ENCODE measurements around the gene ENHO.
"Not testable (repeated sequence)": the region's sequence is repeated elsewhere in the genome, so short reads cannot be mapped to it uniquely, and the experiment has no call there.

ENHO gene

DNA sequence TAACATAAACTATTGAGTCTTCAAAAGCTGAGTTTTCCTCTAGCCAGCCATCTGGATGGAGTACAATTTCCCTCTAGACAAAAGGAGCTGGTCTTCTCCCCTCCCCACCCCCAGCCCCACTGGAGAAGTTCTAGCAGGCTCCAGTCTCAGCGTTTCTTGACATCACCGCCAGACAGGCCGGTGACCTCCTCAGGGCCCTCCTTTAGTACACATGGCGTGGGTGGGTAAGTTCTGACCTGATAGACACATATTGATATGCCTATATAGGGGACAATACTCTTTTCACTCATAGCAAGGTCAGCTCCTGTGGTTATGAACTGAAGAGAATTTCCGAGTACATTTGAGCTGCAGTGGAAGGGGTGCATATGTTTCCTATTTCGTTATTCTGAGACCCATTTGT lies 37.0 kb downstream of the ENHO start:
- in situ Hi-C loops (cut with HindIII; ENCODE audit: low sequenced_read_pairs) = no loop called here

DNA sequence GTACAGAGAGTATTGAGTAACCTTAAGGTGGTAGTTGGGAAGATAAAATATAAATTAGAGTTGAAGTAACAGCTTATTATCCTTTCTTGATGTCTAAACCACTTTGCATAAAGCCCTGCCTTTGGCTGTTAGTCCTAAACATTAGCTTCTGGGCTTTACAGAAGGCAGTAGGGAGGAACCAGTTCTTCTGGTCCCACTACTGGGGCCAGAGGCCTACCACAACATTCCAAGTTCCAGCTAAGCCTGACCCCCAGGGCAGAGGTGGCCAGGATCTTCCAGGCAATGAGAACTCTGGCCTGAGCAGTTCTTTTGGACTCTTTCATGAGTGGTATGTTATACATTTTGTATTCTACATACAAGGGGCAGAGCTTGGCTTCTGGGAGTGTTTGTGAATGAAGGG lies 38.1 kb downstream of the ENHO start:
- in situ Hi-C loops (cut with HindIII; ENCODE audit: low sequenced_read_pairs) = no loop called here

DNA sequence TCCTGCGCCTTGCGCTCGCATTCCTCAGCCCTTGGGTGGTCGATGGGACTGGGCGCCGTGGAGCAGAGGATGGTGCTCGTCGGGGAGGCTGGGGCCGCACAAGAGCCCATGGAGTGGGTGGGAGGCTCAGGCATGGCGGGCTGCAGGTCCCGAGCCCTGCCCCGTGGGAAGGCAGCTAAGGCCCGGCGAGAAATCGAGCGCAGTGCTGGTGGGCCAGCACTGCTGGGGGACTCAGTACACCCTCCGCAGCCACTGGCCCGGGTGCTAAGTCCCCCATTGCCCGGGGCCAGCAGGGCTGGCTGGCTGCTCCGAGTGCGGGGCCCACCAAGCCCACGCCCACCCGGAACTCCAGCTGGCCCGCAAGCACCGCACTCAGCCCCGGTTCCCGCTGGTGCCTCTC lies 40.0 kb downstream of the ENHO start:
- in situ Hi-C loops (cut with HindIII; ENCODE audit: low sequenced_read_pairs) = not testable (repeated sequence)

DNA sequence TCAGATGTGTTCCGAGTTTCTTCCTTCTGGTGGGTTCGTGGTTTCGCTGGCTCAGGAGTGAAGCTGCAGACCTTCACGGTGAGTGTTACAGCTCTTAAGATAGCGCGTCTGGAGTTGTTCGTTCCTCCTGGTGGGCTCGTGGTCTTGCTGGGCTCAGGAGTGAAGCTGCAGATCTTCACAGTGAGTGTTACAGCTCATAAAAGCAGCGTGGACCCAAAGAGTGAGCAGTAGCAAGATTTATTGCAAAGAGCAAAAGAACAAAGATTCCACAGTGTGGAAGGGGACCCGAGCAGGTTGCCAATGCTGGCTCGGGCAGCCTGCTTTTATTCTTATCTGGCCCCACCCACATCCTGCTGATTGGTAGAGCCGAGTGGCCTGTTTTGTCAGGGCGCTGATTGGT lies 41.2 kb downstream of the ENHO start:
- in situ Hi-C loops (cut with HindIII; ENCODE audit: low sequenced_read_pairs) = not testable (repeated sequence)

DNA sequence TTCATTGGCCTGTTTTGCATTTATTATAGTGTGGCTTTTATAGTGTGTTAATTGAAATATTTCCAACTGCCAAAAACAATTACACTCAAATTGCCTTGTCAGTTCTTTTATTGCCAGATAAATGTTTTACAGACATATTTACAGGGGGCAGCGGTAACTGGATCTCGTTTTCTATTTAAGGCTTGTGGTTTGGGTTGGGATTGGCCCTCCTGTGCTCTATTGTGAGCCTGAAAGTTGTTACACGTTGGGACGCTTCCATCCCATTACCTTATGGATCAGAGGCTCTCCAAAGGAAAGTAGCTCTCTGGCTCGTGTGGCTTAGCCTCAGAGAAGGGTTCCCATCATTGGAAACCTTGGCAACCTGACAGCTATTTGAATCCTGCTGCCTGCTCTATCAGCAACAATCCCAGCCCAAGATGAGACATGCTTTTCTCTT lies 43.3 kb downstream of the ENHO start:
- in situ Hi-C loops (cut with HindIII; ENCODE audit: low sequenced_read_pairs) = no loop called here

DNA sequence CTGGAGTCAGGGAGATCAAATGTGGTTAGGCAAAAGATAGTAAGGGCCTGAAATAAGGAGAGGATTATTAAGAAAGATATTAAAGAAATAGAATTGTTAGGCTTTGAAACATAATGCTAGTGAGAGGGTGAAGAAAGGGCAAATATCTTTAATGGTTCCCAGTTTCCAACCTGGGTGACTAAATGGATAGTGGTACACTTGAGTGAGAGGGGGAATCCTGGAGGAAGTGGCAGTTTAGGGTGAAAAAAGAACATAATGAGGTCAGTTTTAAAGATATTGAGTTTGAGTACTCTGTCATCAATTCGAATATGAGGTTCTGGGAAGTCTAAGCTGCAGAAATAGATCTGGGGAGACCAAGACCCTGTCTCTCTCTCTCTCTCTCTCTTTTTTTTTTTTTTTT lies 45.2 kb downstream of the ENHO start:
- in situ Hi-C loops (cut with HindIII; ENCODE audit: low sequenced_read_pairs) = no loop called here

DNA sequence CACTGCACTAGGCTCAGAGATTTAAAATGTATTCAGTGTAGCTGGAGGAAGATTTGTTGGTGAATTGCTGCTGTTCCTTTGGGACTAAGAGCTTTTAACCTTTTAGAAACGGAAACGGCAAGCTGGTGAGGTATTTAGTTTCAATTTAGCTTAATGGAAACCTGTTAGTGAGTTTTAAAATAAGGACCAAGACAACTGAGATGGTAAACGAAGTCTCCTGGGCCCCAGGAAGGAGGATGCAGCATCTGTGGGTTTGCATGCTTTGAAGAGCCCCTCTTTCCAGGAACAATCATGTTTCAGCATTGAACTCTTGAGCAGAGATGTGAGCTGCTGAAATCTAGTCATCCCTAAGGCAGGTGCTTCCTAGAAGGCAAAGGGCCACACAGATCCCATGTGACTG lies 47.7 kb downstream of the ENHO start:
- in situ Hi-C loops (cut with HindIII; ENCODE audit: low sequenced_read_pairs) = no loop called here

Measured in endothelial cell of hepatic sinusoid (primary cell).